HG03457 (cell line): ENCODE measurements around the gene CERT1.

Source experiments
- ATAC-seq: cut with Tn5 transposase; IDR thresholded peaks from one replicate; pipeline ENCODE4 v1.9.1; 2021; ENCODE audit warnings: moderate number of reproducible peaks; ENCODE audit not compliant: unreplicated experiment

The CERT1 gene

GRCh38 chr5:75412111-75412990 lies 99.1 kb downstream of the CERT1 start:
- no peak for ATAC-seq

GRCh38 chr5:75405296-75405695 lies 106.1 kb downstream of the CERT1 start:
- ATAC-seq, result no peak

- no peak for ATAC-seq
Measured at GRCh38 chr5:75395277-75395676, 116.2 kb downstream of the CERT1 start.

- no peak for ATAC-seq
Measured at GRCh38 chr5:75389430-75389829, 122.0 kb downstream of the CERT1 start.

- no peak for ATAC-seq
Measured at GRCh38 chr5:75387806-75388205, 123.6 kb downstream of the CERT1 start.

GRCh38 chr5:75384218-75384617 lies 127.2 kb downstream of the CERT1 start:
- no peak for ATAC-seq

GRCh38 chr5:75381456-75381855 lies 130.0 kb downstream of the CERT1 start:
- ATAC-seq, result no peak

- ATAC-seq, result no peak
Measured at GRCh38 chr5:75380099-75380498, 131.3 kb downstream of the CERT1 start.

- ATAC-seq, result no peak
Measured at GRCh38 chr5:75375414-75375813, 136.0 kb downstream of the CERT1 start.

- no peak for ATAC-seq
Measured at GRCh38 chr5:75374394-75374814, 137.0 kb downstream of the CERT1 start.

- ATAC-seq, result no peak
Measured at GRCh38 chr5:75373862-75374261, 137.6 kb downstream of the CERT1 start.

GRCh38 chr5:75368391-75368790 lies 143.0 kb downstream of the CERT1 start:
- ATAC-seq, result no peak

GRCh38 chr5:75367401-75367800 lies 144.0 kb downstream of the CERT1 start:
- no peak for ATAC-seq

- peak; percentile 52 for ATAC-seq
Measured at GRCh38 chr5:75366787-75367186, 144.6 kb downstream of the CERT1 start.

- no peak for ATAC-seq
Measured at GRCh38 chr5:75365740-75366139, 145.7 kb downstream of the CERT1 start.

GRCh38 chr5:75364571-75365280 lies 146.7 kb downstream of the CERT1 start:
- no peak for ATAC-seq

- no peak for ATAC-seq
Measured at GRCh38 chr5:75363726-75364495, 147.5 kb downstream of the CERT1 start.

GRCh38 chr5:75363111-75363510 lies 148.3 kb downstream of the CERT1 start:
- ATAC-seq, result no peak

GRCh38 chr5:75362474-75362975 lies 148.9 kb downstream of the CERT1 start:
- ATAC-seq, result no peak

- no peak for ATAC-seq
Measured at GRCh38 chr5:75361310-75361709, 150.1 kb downstream of the CERT1 start.

- ATAC-seq, result no peak
Measured at GRCh38 chr5:75358117-75358516, 153.3 kb downstream of the CERT1 start.
